GM12875 (cell line): ENCODE results near the gene ELOVL3.
"Not testable (repeated sequence)": the region's sequence is repeated elsewhere in the genome, so short reads cannot be mapped to it uniquely, and the experiment has no call there.

Experiments used
- H3K4me3 ChIP-seq: one replicate; pipeline ENCODE4 v1.5.1; 2011; ENCODE audit warnings: low read depth, low read length, control low read depth
- CTCF ChIP-seq: IDR thresholded peaks from 2 replicates; pipeline ENCODE4 v1.5.1; 2011; ENCODE audit warnings: low read depth, mild to moderate bottlenecking, control low read depth, inconsistent platforms, low read length, moderate library complexity, borderline replicate concordance; ENCODE audit not compliant: insufficient read depth

The ELOVL3 gene

GRCh38 chr10:102211615-102212299, 14.3 kb upstream of the ELOVL3 start:
- no peak for TF ChIP-seq CTCF
- no peak overlapping the region for H3K4me3 ChIP-seq

DNA sequence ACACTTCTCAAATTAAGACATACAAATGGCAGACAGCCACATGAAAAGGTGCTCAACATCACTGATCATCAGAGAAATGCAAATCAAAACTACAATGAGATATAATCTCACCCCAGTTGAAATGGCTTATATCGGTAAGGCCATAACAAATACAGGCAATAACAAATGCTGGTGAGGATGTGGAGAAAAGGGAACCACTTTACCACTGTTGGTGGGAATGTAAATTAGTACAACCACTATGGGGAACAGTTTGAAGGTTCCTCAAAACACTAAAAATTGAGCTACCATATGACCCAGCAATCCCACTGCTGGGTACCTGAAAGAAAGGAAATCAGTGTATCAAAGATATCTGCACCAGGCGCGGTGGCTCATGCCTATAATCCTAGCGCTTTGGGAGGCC, 12.5 kb upstream of the ELOVL3 start:
- not testable (repeated sequence) for H3K4me3 ChIP-seq

- no peak for TF ChIP-seq CTCF
- H3K4me3 ChIP-seq: no peak overlapping the region
Observed at GRCh38 chr10:102219370-102219769, 6.7 kb upstream of the ELOVL3 start.

DNA sequence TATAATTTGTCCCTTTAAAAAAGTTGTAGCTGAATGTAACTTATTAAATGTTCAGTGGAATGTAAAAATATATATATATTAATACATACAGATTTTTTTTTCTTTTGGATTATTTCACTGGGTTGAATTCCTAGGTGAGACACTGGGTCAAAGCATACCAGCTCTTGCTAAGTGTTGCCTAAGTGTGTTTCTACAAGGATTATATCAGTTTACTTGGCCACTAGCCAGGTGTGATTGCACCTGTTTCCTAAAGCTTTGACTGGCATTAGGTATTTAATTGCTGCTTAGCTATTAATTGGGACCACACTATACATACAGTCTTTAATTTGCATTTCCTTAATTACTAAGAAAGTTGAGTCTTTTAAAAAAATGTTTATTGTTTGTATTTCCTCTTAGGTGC, 5.5 kb upstream of the ELOVL3 start:
- TF ChIP-seq CTCF: no peak
- H3K4me3 ChIP-seq: no peak overlapping the region

GRCh38 chr10:102222797-102223196, 3.3 kb upstream of the ELOVL3 start:
- H3K4me3 ChIP-seq: no peak overlapping the region
- no peak for TF ChIP-seq CTCF

GRCh38 chr10:102226542-102226870, 407 bp downstream of the ELOVL3 start:
- no peak overlapping the region for H3K4me3 ChIP-seq
- TF ChIP-seq CTCF: no peak

- TF ChIP-seq CTCF: no peak
- H3K4me3 ChIP-seq: no peak overlapping the region
Observed at GRCh38 chr10:102227050-102227449, 951 bp downstream of the ELOVL3 start.

DNA sequence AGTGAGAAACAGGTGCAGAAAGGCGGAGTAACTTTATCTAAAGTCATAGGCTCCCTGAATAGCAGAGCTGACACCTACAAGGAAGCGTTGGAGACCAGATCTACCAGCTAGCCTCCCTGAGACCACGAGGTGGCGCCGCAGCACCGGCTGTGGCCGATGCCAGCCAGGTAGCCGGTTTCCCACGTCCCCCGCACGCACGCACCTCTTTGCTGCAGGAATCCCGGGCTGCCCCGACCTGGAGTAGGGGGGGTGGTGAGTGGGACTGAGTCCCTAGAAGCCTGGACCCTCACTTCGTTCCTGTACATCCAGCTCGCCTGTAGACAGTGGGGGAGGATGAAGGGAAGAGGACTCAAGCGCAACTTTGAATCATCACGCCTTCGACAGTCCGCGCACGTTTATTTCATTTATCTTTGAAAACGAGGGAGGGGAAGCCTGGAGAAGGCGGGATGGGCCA, 3.7 kb downstream of the ELOVL3 start:
- no peak overlapping the region for H3K4me3 ChIP-seq
- TF ChIP-seq CTCF: peak; percentile 98
